ENCODE results near the gene INCENP.

The INCENP gene

DNA sequence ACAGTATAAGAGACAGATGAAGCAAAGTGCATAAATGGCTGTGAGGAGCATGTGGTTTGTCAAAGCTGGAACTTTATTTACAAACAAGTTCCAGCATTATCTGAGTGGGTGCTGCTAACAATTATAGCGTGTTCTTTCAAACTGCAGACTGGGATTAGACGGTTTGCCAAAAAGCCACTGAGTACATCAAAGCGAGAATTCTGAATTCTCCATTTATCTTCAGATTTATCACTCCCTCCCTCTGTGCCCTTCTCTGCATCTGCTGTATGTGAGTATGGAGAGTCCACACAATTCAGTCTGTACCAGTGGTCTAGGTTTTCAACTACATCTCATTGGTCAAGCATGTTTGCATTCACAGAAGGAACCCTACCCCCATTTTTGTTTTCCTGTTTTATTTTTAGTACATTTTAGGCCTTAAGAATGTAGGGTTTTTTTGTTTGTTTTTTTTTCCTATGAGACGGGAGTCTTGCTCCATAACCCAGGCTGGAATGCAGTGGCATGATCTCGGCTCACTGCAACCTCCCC is 18.1 kb upstream of the INCENP start:
- no peaks in the 10 kb centered on the region for H4K20me1 ChIP-seq (ENCODE audit: insufficient read depth, low read length)
- no peaks in the 10 kb centered on the region for H3K79me2 ChIP-seq (ENCODE audit: low read length)
- H3K27ac ChIP-seq (ENCODE audit: low read length): no peak overlapping the region
- H3K9me2 ChIP-seq (replicated peaks; ENCODE audit: insufficient read depth, low read length): no peaks in the 10 kb centered on the region
- H2AFZ ChIP-seq (ENCODE audit: low read length): no peak overlapping the region
- H3K36me3 ChIP-seq (replicated peaks; ENCODE audit: insufficient read depth, low read length): no peaks in the 10 kb centered on the region
- no peaks in the 10 kb centered on the region for H3F3A ChIP-seq (ENCODE audit: insufficient read depth, low read length)
- 0 out of 2 replicates have a peak overlapping the region, but pooled peaks have one; percentile 21 for H3K4me2 ChIP-seq (ENCODE audit: low read depth, low read length)
- no peak for DNase-seq
- H3K4me3 ChIP-seq (ENCODE audit: low read length): no peak overlapping the region
- H3K27me3 ChIP-seq (replicated peaks; ENCODE audit: insufficient read depth, low read length): peaks cover 11% of the 10 kb centered on the region; the same call in 1 of the 2 replicates
- TF ChIP-seq, protein P1, sequence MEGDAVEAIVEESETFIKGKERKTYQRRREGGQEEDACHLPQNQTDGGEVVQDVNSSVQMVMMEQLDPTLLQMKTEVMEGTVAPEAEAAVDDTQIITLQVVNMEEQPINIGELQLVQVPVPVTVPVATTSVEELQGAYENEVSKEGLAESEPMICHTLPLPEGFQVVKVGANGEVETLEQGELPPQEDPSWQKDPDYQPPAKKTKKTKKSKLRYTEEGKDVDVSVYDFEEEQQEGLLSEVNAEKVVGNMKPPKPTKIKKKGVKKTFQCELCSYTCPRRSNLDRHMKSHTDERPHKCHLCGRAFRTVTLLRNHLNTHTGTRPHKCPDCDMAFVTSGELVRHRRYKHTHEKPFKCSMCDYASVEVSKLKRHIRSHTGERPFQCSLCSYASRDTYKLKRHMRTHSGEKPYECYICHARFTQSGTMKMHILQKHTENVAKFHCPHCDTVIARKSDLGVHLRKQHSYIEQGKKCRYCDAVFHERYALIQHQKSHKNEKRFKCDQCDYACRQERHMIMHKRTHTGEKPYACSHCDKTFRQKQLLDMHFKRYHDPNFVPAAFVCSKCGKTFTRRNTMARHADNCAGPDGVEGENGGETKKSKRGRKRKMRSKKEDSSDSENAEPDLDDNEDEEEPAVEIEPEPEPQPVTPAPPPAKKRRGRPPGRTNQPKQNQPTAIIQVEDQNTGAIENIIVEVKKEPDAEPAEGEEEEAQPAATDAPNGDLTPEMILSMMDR (IDR thresholded peaks at IDR 0.05; ENCODE audit: low read length): no peak
- TF ChIP-seq EZH2 (optimal IDR thresholded peaks at IDR 0.05; ENCODE audit: low read depth, low read length) (no peak), EZH2phosphoT487 (IDR thresholded peaks at IDR 0.05; ENCODE audit: low read length) (no peak)
- no peaks in the 10 kb centered on the region for H3K9me3 ChIP-seq (replicated peaks; ENCODE audit: insufficient read depth, low read length)
- no peaks in the 10 kb centered on the region for H3K4me1 ChIP-seq (ENCODE audit: low read length)
- no peak overlapping the region for H3K9ac ChIP-seq (ENCODE audit: low read length)

DNA sequence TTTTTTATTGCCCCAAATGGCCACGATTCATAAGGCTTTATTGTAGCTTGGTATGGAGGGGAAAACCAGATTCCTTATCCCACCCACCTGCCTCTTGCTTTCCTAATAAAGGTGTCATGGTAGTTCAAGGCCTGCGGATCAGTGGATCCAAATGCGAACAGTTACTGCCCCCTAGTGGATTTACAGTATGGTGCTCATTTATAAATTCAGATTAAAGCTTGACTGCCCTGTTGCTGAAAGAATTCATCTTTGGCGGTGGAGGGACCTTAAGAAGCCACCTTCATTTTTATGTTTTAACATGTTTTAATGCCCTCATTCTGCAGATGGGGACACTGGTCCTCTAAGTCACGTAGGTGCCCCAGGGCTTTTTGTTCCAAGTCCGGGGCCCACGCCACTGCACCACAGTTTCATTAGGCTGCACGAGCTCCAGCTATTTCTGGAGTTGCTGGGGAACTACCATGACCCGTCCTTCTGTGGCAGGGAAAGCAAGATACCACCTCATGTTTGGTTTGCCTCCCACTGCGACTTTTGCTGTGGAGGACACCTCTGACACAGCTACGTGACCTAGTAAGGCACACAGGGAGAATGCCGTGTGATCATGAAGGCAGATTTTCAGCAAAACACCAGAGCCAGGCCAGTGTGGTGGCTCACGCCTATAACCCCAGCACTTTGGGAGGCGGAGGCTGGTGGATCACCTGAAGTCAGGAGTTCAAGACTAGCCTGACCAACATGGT is 15.6 kb upstream of the INCENP start:
- Histone ChIP-seq H2AFZ (ENCODE audit: low read length) (no peak overlapping the region), H3K4me2 (ENCODE audit: low read depth, low read length) (no peak overlapping the region), H4K20me1 (ENCODE audit: insufficient read depth, low read length) (no peaks in the 10 kb centered on the region), H3K9me2 (replicated peaks; ENCODE audit: insufficient read depth, low read length) (no peaks in the 10 kb centered on the region), H3K9ac (ENCODE audit: low read length) (no peak overlapping the region; the same call in 1 of the 2 replicates), H3K4me1 (ENCODE audit: low read length) (no peaks in the 10 kb centered on the region), H3K27ac (ENCODE audit: low read length) (no peak overlapping the region), H3K79me2 (ENCODE audit: low read length) (no peaks in the 10 kb centered on the region), H3K9me3 (replicated peaks; ENCODE audit: insufficient read depth, low read length) (no peaks in the 10 kb centered on the region), H3K4me3 (ENCODE audit: low read length) (no peak overlapping the region), H3K27me3 (replicated peaks; ENCODE audit: insufficient read depth, low read length) (peaks cover 11% of the 10 kb centered on the region; the same call in 1 of the 2 replicates), H3K36me3 (replicated peaks; ENCODE audit: insufficient read depth, low read length) (no peaks in the 10 kb centered on the region), H3F3A (ENCODE audit: insufficient read depth, low read length) (no peaks in the 10 kb centered on the region)
- no peak for TF ChIP-seq EZH2 (optimal IDR thresholded peaks at IDR 0.05; ENCODE audit: low read depth, low read length)
- TF ChIP-seq, protein P1 (IDR thresholded peaks at IDR 0.05; ENCODE audit: low read length): peak; percentile 84
- TF ChIP-seq EZH2phosphoT487 (IDR thresholded peaks at IDR 0.05; ENCODE audit: low read length): no peak
- peak; percentile 65 for DNase-seq

DNA sequence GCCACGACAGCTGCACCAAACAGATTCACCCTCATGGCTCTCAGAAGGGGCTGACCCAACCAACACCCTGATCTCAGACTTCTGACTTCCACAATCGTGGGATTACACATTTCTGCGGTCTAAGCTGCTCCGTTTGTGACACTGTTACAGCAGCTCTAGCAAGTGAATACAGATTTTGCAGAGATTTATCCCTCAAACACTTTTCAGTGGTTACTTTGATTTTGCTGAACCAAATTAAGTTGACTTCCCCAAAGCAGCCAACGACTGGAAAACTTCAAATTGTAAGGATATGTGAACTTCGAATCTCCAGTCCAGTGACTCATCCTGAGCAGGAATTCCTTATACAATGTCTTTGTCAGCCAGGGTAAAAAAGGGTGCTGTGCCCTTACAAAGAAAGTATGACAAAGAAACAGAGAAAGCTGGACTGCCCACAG is 14.8 kb upstream of the INCENP start:
- no peak for TF ChIP-seq EZH2phosphoT487 (IDR thresholded peaks at IDR 0.05; ENCODE audit: low read length)
- TF ChIP-seq, protein P1 (IDR thresholded peaks at IDR 0.05; ENCODE audit: low read length): no peak
- no peak for TF ChIP-seq EZH2 (optimal IDR thresholded peaks at IDR 0.05; ENCODE audit: low read depth, low read length)
- H3K27ac ChIP-seq (ENCODE audit: low read length): no peak overlapping the region
- H3K4me3 ChIP-seq (ENCODE audit: low read length): no peak overlapping the region
- H3K9me3 ChIP-seq (replicated peaks; ENCODE audit: insufficient read depth, low read length): no peaks in the 10 kb centered on the region
- no peaks in the 10 kb centered on the region for H4K20me1 ChIP-seq (ENCODE audit: insufficient read depth, low read length)
- H3K9ac ChIP-seq (ENCODE audit: low read length): no peak overlapping the region
- no peak overlapping the region; the same call in 1 of the 2 replicates for H2AFZ ChIP-seq (ENCODE audit: low read length)
- peaks cover 11% of the 10 kb centered on the region; the same call in 1 of the 2 replicates for H3K27me3 ChIP-seq (replicated peaks; ENCODE audit: insufficient read depth, low read length)
- no peaks in the 10 kb centered on the region for H3K79me2 ChIP-seq (ENCODE audit: low read length)
- H3K4me2 ChIP-seq (ENCODE audit: low read depth, low read length): no peak overlapping the region
- no peaks in the 10 kb centered on the region for H3K36me3 ChIP-seq (replicated peaks; ENCODE audit: insufficient read depth, low read length)
- no peaks in the 10 kb centered on the region for H3F3A ChIP-seq (ENCODE audit: insufficient read depth, low read length)
- H3K9me2 ChIP-seq (replicated peaks; ENCODE audit: insufficient read depth, low read length): no peaks in the 10 kb centered on the region
- no peaks in the 10 kb centered on the region for H3K4me1 ChIP-seq (ENCODE audit: low read length)
- no peak for DNase-seq
